SK-N-SH treated with all-trans-retinoic acid at 6 μM for 48 hours (cell line): ENCODE results near the gene CPD.
"Not testable (repeated sequence)": the region's sequence is repeated elsewhere in the genome, so short reads cannot be mapped to it uniquely, and the experiment has no call there.

Source experiments
- ATAC-seq: fragments of 200-7000 bp; cut with Tn5 transposase; 3 replicates; pipeline ENCODE4 v1.9.1; 2020; ENCODE audit warnings: mild to moderate bottlenecking, moderate library complexity
- ARNTL ChIP-seq: fragments of 450-650 bp; formaldehyde crosslinking; IDR thresholded peaks from 2 replicates; pipeline ENCODE4 v1.5.0; 2020; ENCODE audit warnings: low read depth, mild to moderate bottlenecking, moderate library complexity, borderline replicate concordance
- BACH2 ChIP-seq: fragments of 250-450 bp; sonication (Bioruptor Pico); IDR thresholded peaks from 2 replicates; pipeline ENCODE4 v1.9.0; 2021; ENCODE audit warnings: mild to moderate bottlenecking, borderline replicate concordance
- ESRRG ChIP-seq: fragments of 250-450 bp; sonication (Bioruptor Pico); IDR thresholded peaks from 2 replicates; pipeline ENCODE4 v1.6.1; 2021; ENCODE audit warnings: mild to moderate bottlenecking
- GLIS3 ChIP-seq: fragments of 250-450 bp; sonication (Bioruptor Pico); IDR thresholded peaks from 2 replicates; pipeline ENCODE4 v1.5.0; 2020; ENCODE audit warnings: mild to moderate bottlenecking, moderate library complexity
- OSR1 ChIP-seq: fragments of 250-450 bp; sonication (Bioruptor Pico); IDR thresholded peaks from 2 replicates; pipeline ENCODE4 v1.8.0; 2022; ENCODE audit warnings: moderate library complexity, mild to moderate bottlenecking, inconsistent platforms
- PPARA ChIP-seq: fragments of 250-450 bp; sonication (Bioruptor Pico); IDR thresholded peaks from 2 replicates; pipeline ENCODE4 v1.5.0; 2020; ENCODE audit warnings: mild to moderate bottlenecking, borderline replicate concordance
- SNAI2 ChIP-seq: fragments of 250-450 bp; sonication (Bioruptor Pico); IDR thresholded peaks from 2 replicates; pipeline ENCODE4 v1.5.0; 2020; ENCODE audit warnings: mild to moderate bottlenecking, moderate library complexity
- TCF4 ChIP-seq: fragments of 250-450 bp; sonication (Bioruptor Pico); IDR thresholded peaks from 2 replicates; pipeline ENCODE4 v1.8.0; 2021; ENCODE audit warnings: mild to moderate bottlenecking, moderate library complexity, borderline replicate concordance
- ZC3H10 ChIP-seq: fragments of 250-450 bp; sonication (Bioruptor Pico); IDR thresholded peaks from 2 replicates; pipeline ENCODE4 v1.5.1; 2021; ENCODE audit warnings: mild to moderate bottlenecking, moderate library complexity
- ZFP3 ChIP-seq: fragments of 250-450 bp; sonication (Bioruptor Pico); IDR thresholded peaks from 2 replicates; pipeline ENCODE4 v1.5.0; 2020; ENCODE audit warnings: mild to moderate bottlenecking, moderate library complexity
- ZFP30 ChIP-seq: fragments of 450-650 bp; formaldehyde crosslinking; IDR thresholded peaks from 2 replicates; pipeline ENCODE4 v1.5.0; 2022; ENCODE audit warnings: mild to moderate bottlenecking, moderate library complexity
- ZNF565 ChIP-seq: fragments of 450-650 bp; formaldehyde crosslinking; conservative IDR thresholded peaks from 2 replicates; pipeline ENCODE4 v1.5.0; 2020; ENCODE audit warnings: low read depth, mild to moderate bottlenecking, moderate library complexity
- ZNF70 ChIP-seq: fragments of 450-650 bp; formaldehyde crosslinking; IDR thresholded peaks from 2 replicates; pipeline ENCODE4 v1.5.0; 2020; ENCODE audit warnings: mild to moderate bottlenecking, moderate library complexity
- TF ChIP-seq, protein P1 (sequence below): fragments of 250-450 bp; sonication (Bioruptor Pico); IDR thresholded peaks from 2 replicates; pipeline ENCODE4 v1.5.1; 2020; ENCODE audit warnings: low read depth, mild to moderate bottlenecking, moderate library complexity
- TF ChIP-seq, protein P2 (sequence below): fragments of 250-450 bp; sonication (Bioruptor Pico); IDR thresholded peaks from 2 replicates; pipeline ENCODE4 v1.8.0; 2020; ENCODE audit warnings: mild to moderate bottlenecking, moderate library complexity, borderline replicate concordance
- TF ChIP-seq, protein P3 (sequence below): fragments of 250-450 bp; sonication (Bioruptor Pico); IDR thresholded peaks from 2 replicates; pipeline ENCODE4 v1.8.0; 2021; ENCODE audit warnings: low read depth, mild to moderate bottlenecking, moderate library complexity, borderline replicate concordance
- TF ChIP-seq, protein P4 (sequence below): fragments of 250-450 bp; sonication (Bioruptor Pico); IDR thresholded peaks from 2 replicates; pipeline ENCODE4 v1.5.0; 2020; ENCODE audit warnings: mild to moderate bottlenecking, moderate library complexity
- TF ChIP-seq, protein P5 (sequence below): fragments of 250-450 bp; sonication (Bioruptor Pico); IDR thresholded peaks from 2 replicates; pipeline ENCODE4 v1.5.1; 2021; ENCODE audit warnings: mild to moderate bottlenecking, moderate library complexity

Gene CPD

DNA sequence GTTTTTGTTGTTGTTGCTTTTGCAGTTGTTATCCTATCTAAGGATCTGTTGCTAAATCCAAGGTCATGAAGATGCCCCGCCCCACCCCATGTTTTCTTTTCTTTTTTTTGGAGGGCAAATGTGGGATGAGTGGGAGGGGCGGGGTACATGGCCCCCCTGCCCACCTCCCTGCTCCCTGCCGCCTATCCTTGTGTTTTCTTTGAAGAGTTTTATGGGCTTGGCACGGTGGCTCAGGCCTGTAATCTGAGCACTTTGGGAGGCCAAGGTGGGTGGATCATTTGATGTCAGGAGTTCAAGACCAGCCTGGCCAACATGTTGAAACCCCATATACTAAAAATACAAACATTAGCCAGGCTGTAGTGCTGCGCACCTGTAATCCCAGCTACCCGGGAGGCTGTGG is 79.6 kb downstream of the CPD start:
- TF ChIP-seq BACH2 (CRISPR knock-in tag) (no peak), TCF4 (CRISPR knock-in tag) (no peak), SNAI2 (no peak)
- TF ChIP-seq, all 23 proteins: peak for 0
- ATAC-seq, result no peak

DNA sequence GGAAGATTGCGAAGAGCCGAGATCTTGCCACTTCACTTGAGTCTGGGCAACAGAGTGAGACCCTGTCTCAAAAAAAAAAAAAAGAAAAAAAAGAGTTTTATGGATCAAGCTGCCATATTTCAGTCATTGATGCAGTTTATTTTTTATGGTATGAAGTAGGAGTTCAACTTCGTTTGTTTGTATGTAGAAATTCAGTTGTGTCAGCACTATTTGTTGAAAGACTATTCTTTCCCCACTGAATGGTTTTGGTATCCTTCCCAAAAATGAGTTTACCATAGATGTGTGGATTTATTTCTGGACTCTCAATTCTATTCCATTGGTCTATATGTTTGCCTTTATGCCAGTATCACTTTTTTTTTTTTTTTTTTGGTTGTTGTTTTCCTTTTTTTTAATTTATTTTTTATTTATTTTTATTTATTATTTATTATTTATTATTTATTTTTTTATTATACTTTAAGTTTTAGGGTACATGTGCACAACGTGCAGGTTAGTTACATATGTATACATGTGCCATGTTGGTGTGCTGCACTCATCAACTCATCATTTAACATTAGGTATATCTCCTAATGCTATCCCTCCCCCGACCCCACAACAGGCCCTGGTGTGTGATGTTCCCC is 80.2 kb downstream of the CPD start:
- ATAC-seq, result not testable (repeated sequence)

DNA sequence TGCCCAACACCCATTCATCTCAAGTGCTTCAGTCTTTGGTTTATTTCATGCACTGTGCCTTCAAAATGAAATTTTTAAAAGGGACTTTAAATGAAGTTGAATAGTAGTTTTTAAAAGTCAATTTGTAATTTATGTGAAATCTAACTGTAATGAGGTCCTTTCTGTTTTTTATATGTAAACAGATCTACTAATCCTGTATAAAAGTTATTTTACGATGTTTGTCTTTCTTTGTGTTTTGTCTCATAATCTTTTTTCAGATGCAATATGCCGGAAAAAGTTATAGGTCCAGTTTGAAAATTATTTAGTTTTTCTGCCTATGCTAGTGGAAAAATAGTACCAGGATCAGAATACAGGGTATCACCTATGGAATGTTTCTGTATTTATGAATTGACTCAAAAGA is 89.7 kb downstream of the CPD start:
- ATAC-seq, result no peak
- TF ChIP-seq ARNTL (CRISPR knock-in tag), result no peak
- no peak for TF ChIP-seq ZC3H10 (CRISPR knock-in tag)
- no peak for TF ChIP-seq ZNF565 (CRISPR knock-in tag)
- no peak for TF ChIP-seq GLIS3 (CRISPR knock-in tag)
- TF ChIP-seq, protein P1, sequence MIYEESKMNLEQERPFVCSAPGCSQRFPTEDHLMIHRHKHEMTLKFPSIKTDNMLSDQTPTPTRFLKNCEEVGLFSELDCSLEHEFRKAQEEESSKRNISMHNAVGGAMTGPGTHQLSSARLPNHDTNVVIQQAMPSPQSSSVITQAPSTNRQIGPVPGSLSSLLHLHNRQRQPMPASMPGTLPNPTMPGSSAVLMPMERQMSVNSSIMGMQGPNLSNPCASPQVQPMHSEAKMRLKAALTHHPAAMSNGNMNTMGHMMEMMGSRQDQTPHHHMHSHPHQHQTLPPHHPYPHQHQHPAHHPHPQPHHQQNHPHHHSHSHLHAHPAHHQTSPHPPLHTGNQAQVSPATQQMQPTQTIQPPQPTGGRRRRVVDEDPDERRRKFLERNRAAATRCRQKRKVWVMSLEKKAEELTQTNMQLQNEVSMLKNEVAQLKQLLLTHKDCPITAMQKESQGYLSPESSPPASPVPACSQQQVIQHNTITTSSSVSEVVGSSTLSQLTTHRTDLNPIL, result no peak
- no peak for TF ChIP-seq PPARA (CRISPR knock-in tag)
- TF ChIP-seq, protein P2, sequence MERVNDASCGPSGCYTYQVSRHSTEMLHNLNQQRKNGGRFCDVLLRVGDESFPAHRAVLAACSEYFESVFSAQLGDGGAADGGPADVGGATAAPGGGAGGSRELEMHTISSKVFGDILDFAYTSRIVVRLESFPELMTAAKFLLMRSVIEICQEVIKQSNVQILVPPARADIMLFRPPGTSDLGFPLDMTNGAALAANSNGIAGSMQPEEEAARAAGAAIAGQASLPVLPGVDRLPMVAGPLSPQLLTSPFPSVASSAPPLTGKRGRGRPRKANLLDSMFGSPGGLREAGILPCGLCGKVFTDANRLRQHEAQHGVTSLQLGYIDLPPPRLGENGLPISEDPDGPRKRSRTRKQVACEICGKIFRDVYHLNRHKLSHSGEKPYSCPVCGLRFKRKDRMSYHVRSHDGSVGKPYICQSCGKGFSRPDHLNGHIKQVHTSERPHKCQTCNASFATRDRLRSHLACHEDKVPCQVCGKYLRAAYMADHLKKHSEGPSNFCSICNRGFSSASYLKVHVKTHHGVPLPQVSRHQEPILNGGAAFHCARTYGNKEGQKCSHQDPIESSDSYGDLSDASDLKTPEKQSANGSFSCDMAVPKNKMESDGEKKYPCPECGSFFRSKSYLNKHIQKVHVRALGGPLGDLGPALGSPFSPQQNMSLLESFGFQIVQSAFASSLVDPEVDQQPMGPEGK (CRISPR knock-in tag), result no peak
- no peak for TF ChIP-seq ZFP30 (CRISPR knock-in tag)

DNA sequence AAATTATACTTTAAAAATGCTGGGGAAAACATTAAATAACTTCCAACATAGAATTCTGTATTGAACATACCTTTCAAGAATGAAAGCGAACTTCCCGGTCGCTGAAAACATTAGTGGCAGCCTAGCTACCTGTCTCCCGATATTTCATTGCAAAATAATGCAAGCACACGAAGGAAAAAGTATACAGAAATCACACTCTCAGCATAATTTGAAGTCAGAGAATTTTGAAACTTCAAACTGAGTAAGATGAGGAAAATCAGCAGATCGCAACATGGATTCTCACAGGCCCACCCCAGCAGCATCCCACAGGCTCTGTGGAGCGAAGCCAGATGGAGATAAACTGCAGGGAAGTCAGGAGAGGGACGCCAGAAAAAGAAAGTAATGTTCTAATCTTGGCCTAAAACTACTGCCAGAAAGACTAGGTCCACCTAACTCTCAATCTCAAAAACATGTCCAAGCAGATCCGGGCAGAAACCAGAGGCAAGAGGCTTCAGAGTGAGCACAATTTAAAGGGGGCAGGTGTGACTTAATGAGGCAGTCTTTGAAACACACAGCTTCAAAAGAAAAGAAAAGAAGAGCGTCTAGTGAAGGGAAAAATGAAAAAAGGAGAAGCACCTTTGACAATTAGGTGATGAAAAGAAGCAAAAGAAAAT is 93.6 kb downstream of the CPD start:
- TF ChIP-seq SNAI2 (no peak), ESRRG (CRISPR knock-in tag) (no peak), ARNTL (CRISPR knock-in tag) (no peak), ZNF70 (CRISPR knock-in tag) (no peak), ZFP3 (CRISPR knock-in tag) (no peak)
- TF ChIP-seq, protein P3, sequence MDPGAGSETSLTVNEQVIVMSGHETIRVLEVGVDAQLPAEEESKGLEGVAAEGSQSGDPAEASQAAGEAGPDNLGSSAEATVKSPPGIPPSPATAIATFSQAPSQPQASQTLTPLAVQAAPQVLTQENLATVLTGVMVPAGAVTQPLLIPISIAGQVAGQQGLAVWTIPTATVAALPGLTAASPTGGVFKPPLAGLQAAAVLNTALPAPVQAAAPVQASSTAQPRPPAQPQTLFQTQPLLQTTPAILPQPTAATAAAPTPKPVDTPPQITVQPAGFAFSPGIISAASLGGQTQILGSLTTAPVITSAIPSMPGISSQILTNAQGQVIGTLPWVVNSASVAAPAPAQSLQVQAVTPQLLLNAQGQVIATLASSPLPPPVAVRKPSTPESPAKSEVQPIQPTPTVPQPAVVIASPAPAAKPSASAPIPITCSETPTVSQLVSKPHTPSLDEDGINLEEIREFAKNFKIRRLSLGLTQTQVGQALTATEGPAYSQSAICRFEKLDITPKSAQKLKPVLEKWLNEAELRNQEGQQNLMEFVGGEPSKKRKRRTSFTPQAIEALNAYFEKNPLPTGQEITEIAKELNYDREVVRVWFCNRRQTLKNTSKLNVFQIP (CRISPR knock-in tag), result no peak
- TF ChIP-seq, protein P2 (CRISPR knock-in tag), result no peak
- TF ChIP-seq, protein P1, result no peak
- TF ChIP-seq, all 23 proteins: peak for 0
- ATAC-seq, result no peak

DNA sequence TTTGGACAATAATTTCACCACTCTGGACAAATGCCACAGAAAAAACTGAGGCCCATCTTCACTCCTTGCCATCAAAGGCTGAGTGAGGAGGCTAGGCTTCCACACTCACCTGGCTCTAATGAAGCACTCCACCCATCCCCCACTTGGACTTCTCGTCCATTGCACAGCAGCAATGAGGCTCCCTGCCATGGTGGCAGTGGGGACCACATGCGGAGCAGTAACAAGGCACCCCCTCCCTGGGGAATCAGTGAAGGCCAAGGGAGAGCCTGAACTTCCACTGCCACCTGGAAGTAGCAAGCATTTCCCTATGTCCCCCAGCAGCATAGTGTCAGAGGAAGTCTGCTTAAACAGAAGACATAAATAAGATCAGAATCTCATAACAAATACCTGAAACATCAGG is 96.5 kb downstream of the CPD start:
- ATAC-seq, result no peak
- TF ChIP-seq PPARA (CRISPR knock-in tag) (no peak), ZNF565 (CRISPR knock-in tag) (no peak), OSR1 (CRISPR knock-in tag) (no peak)
- TF ChIP-seq, protein P4, sequence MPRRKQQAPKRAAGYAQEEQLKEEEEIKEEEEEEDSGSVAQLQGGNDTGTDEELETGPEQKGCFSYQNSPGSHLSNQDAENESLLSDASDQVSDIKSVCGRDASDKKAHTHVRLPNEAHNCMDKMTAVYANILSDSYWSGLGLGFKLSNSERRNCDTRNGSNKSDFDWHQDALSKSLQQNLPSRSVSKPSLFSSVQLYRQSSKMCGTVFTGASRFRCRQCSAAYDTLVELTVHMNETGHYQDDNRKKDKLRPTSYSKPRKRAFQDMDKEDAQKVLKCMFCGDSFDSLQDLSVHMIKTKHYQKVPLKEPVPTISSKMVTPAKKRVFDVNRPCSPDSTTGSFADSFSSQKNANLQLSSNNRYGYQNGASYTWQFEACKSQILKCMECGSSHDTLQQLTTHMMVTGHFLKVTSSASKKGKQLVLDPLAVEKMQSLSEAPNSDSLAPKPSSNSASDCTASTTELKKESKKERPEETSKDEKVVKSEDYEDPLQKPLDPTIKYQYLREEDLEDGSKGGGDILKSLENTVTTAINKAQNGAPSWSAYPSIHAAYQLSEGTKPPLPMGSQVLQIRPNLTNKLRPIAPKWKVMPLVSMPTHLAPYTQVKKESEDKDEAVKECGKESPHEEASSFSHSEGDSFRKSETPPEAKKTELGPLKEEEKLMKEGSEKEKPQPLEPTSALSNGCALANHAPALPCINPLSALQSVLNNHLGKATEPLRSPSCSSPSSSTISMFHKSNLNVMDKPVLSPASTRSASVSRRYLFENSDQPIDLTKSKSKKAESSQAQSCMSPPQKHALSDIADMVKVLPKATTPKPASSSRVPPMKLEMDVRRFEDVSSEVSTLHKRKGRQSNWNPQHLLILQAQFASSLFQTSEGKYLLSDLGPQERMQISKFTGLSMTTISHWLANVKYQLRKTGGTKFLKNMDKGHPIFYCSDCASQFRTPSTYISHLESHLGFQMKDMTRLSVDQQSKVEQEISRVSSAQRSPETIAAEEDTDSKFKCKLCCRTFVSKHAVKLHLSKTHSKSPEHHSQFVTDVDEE (CRISPR knock-in tag), result no peak
- TF ChIP-seq, protein P5, sequence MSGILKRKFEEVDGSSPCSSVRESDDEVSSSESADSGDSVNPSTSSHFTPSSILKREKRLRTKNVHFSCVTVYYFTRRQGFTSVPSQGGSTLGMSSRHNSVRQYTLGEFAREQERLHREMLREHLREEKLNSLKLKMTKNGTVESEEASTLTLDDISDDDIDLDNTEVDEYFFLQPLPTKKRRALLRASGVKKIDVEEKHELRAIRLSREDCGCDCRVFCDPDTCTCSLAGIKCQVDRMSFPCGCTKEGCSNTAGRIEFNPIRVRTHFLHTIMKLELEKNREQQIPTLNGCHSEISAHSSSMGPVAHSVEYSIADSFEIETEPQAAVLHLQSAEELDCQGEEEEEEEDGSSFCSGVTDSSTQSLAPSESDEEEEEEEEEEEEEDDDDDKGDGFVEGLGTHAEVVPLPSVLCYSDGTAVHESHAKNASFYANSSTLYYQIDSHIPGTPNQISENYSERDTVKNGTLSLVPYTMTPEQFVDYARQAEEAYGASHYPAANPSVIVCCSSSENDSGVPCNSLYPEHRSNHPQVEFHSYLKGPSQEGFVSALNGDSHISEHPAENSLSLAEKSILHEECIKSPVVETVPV (CRISPR knock-in tag), result no peak
